CD8-positive, alpha-beta memory T cell (primary cell): ENCODE data around the gene METTL8. TPM values are rescaled to one million over a fixed set of nuclear protein-coding genes. Genes with fewer than 3 reads are reported as not detected.

ENCODE experiments used
- CTCF ChIA-PET: fragments of 350-600 bp; sonication (Branson Sonifier 250); formaldehyde crosslinking; loops from one replicate; lab custom pipeline; 2021; ENCODE audit warnings: antibody characterized with exemption; lab: Charles Lee
- POLR2A ChIA-PET: fragments of 350-600 bp; sonication (Branson Sonifier 250); formaldehyde crosslinking; loops from one replicate; lab custom pipeline; 2021; ENCODE audit warnings: antibody characterized with exemption; lab: Charles Lee
- DNase-seq, 5 donors: peaks; one replicate each; pipeline versions ENCODE4 v3.0.0 to v3.0.0-alpha.2; 2020 to 2022; ENCODE audit warnings: mixed read lengths in 1 of 5
- H3K27ac ChIP-seq: one replicate; pipeline ENCODE4 v1.7.0; 2013; ENCODE audit warnings: low read depth, mild to moderate bottlenecking, low read length, moderate library complexity
- H3K27me3 ChIP-seq: 2 replicates; pipeline ENCODE4 v1.7.0; 2013; ENCODE audit warnings: low read length, mild to moderate bottlenecking; ENCODE audit not compliant: insufficient read depth, poor library complexity, severe bottlenecking
- H3K36me3 ChIP-seq: 2 replicates; pipeline ENCODE4 v1.7.0; 2013; ENCODE audit warnings: mild to moderate bottlenecking, low read length, moderate library complexity; ENCODE audit not compliant: insufficient read depth
- H3K4me1 ChIP-seq: 2 replicates; pipeline ENCODE4 v1.7.0; 2013; ENCODE audit warnings: mild to moderate bottlenecking, low read length, moderate library complexity; ENCODE audit not compliant: insufficient read depth
- H3K4me3 ChIP-seq: 2 replicates; pipeline ENCODE4 v1.7.0; 2013; ENCODE audit warnings: mild to moderate bottlenecking, low read length
- H3K9me3 ChIP-seq: 2 replicates; pipeline ENCODE4 v1.7.0; 2013; ENCODE audit warnings: mild to moderate bottlenecking, low read length
- H3K27ac Mint-ChIP-seq, 8 donors: one replicate each; pipeline ENCODE4 v1.8.0; 2020 to 2021; ENCODE audit warnings: mixed read lengths in 8 of 8, mild to moderate bottlenecking in 6 of 8, inconsistent platforms in 3 of 8, moderate library complexity in 3 of 8
- H3K27me3 Mint-ChIP-seq, 2 donors: one replicate each; pipeline ENCODE4 v1.8.0; 2020 to 2021; ENCODE audit warnings: mixed read lengths in 2 of 2, mild to moderate bottlenecking in 1 of 2, moderate library complexity in 1 of 2
- H3K36me3 Mint-ChIP-seq, 3 donors: one replicate each; pipeline ENCODE4 v1.8.0; 2020 to 2021; ENCODE audit warnings: mixed read lengths in 3 of 3, inconsistent platforms in 1 of 3, mild to moderate bottlenecking in 1 of 3
- H3K4me1 Mint-ChIP-seq, 3 donors: one replicate each; pipeline ENCODE4 v1.8.0; 2020 to 2021; ENCODE audit warnings: mixed read lengths in 3 of 3, inconsistent platforms in 1 of 3, mild to moderate bottlenecking in 1 of 3
- H3K4me3 Mint-ChIP-seq, 7 donors: one replicate each; pipeline ENCODE4 v1.8.0; 2020 to 2021; ENCODE audit warnings: mixed read lengths in 7 of 7, mild to moderate bottlenecking in 6 of 7, moderate library complexity in 4 of 7, inconsistent platforms in 2 of 7
- H3K9me3 Mint-ChIP-seq, 5 donors: one replicate each; pipeline ENCODE4 v1.8.0; 2020 to 2022; ENCODE audit warnings: mixed read lengths in 5 of 5, mild to moderate bottlenecking in 3 of 5, moderate library complexity in 2 of 5, inconsistent platforms in 1 of 5
- polyA plus RNA-seq: library from polyadenylated mRNA; unstranded; fragments of 300-500 nt; fragmentation: Illumina TruSeq; gene quantifications from one replicate; pipeline ENCODE4 v1.2.3, GENCODE V29; 2021
- total RNA-seq, 2 experiments: library from RNA; stranded (reverse); gene quantifications; one replicate each; pipeline ENCODE4 v1.2.3, GENCODE V29; 2021

Gene METTL8
- total and polyA plus RNA-seq, 3 experiments from 2014 or later: 16.6 to 50.5 (median 46.0) TPM

DNA sequence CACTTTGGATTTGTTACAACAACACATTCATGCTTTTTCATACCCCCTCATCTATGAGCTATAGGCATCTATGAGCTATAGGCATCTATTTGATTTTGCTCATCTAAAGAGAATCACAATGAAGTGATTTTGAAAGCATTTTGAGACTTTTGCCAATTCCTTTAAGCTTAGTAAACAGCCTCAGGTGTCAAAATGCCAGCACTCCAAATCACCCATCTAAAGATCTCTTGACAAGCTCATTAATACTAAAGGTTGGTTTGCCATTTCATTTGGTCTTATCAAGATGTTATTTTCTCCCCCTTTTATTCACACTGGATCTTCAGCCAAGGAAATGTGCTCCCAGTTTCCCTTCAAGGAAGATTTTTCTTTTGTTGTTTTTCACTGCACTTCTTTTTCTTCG lies 162.4 kb downstream of the METTL8 start:
- Mint-ChIP-seq H3K4me3 (no peak overlapping the region), H3K27me3 (no peaks in the 10 kb centered on the region), H3K4me1 (no peaks in the 10 kb centered on the region), H3K27ac (peak overlapping the region in 1 of 8 donors; percentile 34), H3K9me3 (no peaks in the 10 kb centered on the region), H3K36me3 (no peaks in the 10 kb centered on the region)
- Histone ChIP-seq H3K4me3 (no peak overlapping the region), H3K36me3 (no peaks in the 10 kb centered on the region), H3K27me3 (no peaks in the 10 kb centered on the region), H3K27ac (no peak overlapping the region), H3K9me3 (no peaks in the 10 kb centered on the region), H3K4me1 (no peaks in the 10 kb centered on the region)
- DNase-seq: no peak
- POLR2A ChIA-PET: no interaction called here
- CTCF ChIA-PET: no interaction called here

DNA sequence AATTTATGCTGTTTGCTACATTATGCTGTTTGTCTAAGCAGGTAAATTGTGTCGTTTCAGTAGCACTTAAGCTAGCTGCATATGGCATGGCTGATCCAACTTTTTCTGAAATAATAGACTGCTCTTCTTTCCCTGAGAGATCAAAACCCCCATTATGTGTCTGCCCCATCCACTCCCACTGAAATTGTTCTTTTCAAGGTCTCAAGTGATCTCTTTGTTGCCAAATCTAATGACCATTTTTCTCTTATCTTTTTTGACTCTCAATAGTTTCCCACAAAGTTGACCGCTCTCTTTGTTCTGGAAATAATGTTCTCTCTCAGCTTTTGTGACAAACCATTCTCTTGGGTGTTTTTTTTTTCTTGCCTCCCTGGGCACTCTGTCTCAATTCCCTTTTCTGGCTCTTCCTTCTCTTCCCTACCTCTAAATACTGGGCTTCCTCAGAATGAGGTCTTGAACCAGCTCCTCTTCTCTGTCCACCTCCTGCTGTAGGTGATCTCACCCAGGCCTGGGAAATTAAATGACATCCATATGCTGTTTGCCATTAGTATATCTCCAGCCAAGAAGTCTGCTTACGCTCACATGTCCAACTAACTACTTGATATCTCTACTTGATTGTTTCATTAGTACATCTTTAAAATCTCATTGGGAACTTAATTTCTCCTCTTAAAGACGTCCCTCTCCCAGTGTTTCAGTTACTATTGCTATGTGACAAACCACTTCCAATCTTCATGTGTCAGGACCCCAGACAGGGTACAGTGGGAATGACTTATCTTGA lies 165.7 kb downstream of the METTL8 start:
- ChIA-PET CTCF (no interaction called here), POLR2A (no interaction called here)
- H3K27me3 ChIP-seq: no peaks in the 10 kb centered on the region
- H3K27me3 Mint-ChIP-seq: no peaks in the 10 kb centered on the region
- no peaks in the 10 kb centered on the region for H3K4me1 Mint-ChIP-seq
- H3K4me1 ChIP-seq: no peaks in the 10 kb centered on the region
- no peaks in the 10 kb centered on the region for H3K9me3 Mint-ChIP-seq
- no peak overlapping the region for H3K4me3 ChIP-seq
- no peak overlapping the region for H3K27ac Mint-ChIP-seq
- H3K9me3 ChIP-seq: no peaks in the 10 kb centered on the region
- DNase-seq: no peak
- no peaks in the 10 kb centered on the region for H3K36me3 Mint-ChIP-seq
- H3K36me3 ChIP-seq: no peaks in the 10 kb centered on the region
- H3K4me3 Mint-ChIP-seq: no peak overlapping the region
- H3K27ac ChIP-seq: no peak overlapping the region

Other genes with a start within 250 kb of the METTL8 start
- 10 to 100 TPM; 19.3 to 19.8 TPM for gene DCAF17, start 236 bp upstream of the METTL8 start, total RNA-seq
- gene DCAF17, start 236 bp upstream of the METTL8 start, polyA plus RNA-seq: 11.6 TPM
- 1 to 10 TPM in 1 of 2 experiments, under 1 TPM in 1; 0.95 to 1.2 TPM for gene CYBRD1, start 88.5 kb upstream of the METTL8 start, total RNA-seq
- 1.2 TPM for gene CYBRD1, start 88.5 kb upstream of the METTL8 start, polyA plus RNA-seq